ENCODE data around the gene MRPL18. TPM values are rescaled to one million over a fixed set of nuclear protein-coding genes. Genes with fewer than 3 reads are reported as not detected.

Gene MRPL18
- total RNA-seq, 1 experiment from 2014 or later, result 95.2 TPM

DNA sequence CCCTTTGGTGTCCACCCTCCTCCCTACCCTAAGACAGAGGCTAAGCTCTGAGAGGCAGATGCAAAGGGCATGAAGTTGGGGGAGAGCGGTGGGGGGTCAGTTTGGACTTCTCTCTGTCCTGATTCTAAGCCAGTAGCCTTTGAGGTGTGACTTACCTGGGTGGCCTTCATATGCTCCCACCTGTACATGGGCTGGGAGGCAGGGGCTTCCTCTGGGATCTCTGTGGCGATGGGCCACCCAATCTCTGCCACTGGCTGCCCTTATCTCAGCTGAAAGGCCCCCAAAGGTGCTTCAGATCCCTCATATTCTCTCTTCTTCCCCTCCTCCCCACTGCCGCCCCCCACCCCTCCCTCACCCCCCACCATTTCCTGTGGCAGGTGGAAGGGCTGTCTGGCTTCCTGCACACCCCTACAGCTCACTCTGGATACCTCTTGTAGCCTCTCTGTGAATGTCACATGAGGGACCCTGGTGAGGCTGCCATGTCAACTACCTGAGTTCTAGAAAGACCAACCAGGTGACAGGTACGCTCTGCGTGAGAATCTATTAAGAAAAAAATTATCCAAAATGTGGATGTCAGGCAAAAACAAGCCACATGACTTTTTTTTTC lies 43.8 kb downstream of the MRPL18 start (continued):
- TF ChIP-seq, protein P1, sequence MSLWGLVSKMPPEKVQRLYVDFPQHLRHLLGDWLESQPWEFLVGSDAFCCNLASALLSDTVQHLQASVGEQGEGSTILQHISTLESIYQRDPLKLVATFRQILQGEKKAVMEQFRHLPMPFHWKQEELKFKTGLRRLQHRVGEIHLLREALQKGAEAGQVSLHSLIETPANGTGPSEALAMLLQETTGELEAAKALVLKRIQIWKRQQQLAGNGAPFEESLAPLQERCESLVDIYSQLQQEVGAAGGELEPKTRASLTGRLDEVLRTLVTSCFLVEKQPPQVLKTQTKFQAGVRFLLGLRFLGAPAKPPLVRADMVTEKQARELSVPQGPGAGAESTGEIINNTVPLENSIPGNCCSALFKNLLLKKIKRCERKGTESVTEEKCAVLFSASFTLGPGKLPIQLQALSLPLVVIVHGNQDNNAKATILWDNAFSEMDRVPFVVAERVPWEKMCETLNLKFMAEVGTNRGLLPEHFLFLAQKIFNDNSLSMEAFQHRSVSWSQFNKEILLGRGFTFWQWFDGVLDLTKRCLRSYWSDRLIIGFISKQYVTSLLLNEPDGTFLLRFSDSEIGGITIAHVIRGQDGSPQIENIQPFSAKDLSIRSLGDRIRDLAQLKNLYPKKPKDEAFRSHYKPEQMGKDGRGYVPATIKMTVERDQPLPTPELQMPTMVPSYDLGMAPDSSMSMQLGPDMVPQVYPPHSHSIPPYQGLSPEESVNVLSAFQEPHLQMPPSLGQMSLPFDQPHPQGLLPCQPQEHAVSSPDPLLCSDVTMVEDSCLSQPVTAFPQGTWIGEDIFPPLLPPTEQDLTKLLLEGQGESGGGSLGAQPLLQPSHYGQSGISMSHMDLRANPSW (CRISPR knock-in tag; conservative IDR thresholded peaks at IDR 0.05; ENCODE audit: low read depth), result no peak
- no peak for TF ChIP-seq TEAD4 (CRISPR knock-in tag; IDR thresholded peaks at IDR 0.05)

GRCh38 chr6:159836718-159837490 lies 46.6 kb downstream of the MRPL18 start:
- ATAC-seq (no peak), DNase-seq (ENCODE audit: low spot score) (no peak)
- Mint-ChIP-seq H3K36me3 (peaks cover 4% of the 10 kb centered on the region), H3K27me3 (ENCODE audit: low read depth) (no peaks in the 10 kb centered on the region), H3K4me1 (peaks cover 65% of the 10 kb centered on the region), H3K27ac (peak overlapping the region; percentile 34; the same call in 1 of the 2 replicates), H3K9me3 (peaks cover 4% of the 10 kb centered on the region; the same call in 1 of the 2 replicates), H3K4me3 (no peak overlapping the region)
- POLR2A ChIA-PET, result no interaction called here
- CTCF ChIA-PET, result no interaction called here
- no peak for TF ChIP-seq SP1 (CRISPR knock-in tag; conservative IDR thresholded peaks at IDR 0.05)
- no peak for TF ChIP-seq CDX4 (CRISPR knock-in tag; IDR thresholded peaks at IDR 0.05; ENCODE audit: borderline replicate concordance)
- no peak for TF ChIP-seq CBFB (CRISPR knock-in tag; IDR thresholded peaks at IDR 0.05; ENCODE audit: low read depth)
- TF ChIP-seq RELA (CRISPR knock-in tag; IDR thresholded peaks at IDR 0.05; ENCODE audit: borderline replicate concordance), result no peak
- no peak for TF ChIP-seq ETV6 (CRISPR knock-in tag; IDR thresholded peaks at IDR 0.05)
- TF ChIP-seq, protein P2, sequence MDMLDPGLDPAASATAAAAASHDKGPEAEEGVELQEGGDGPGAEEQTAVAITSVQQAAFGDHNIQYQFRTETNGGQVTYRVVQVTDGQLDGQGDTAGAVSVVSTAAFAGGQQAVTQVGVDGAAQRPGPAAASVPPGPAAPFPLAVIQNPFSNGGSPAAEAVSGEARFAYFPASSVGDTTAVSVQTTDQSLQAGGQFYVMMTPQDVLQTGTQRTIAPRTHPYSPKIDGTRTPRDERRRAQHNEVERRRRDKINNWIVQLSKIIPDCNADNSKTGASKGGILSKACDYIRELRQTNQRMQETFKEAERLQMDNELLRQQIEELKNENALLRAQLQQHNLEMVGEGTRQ (CRISPR knock-in tag; IDR thresholded peaks at IDR 0.05), result no peak
- TF ChIP-seq ATF6 (CRISPR knock-in tag; IDR thresholded peaks at IDR 0.05), result no peak
- TF ChIP-seq, protein P3, sequence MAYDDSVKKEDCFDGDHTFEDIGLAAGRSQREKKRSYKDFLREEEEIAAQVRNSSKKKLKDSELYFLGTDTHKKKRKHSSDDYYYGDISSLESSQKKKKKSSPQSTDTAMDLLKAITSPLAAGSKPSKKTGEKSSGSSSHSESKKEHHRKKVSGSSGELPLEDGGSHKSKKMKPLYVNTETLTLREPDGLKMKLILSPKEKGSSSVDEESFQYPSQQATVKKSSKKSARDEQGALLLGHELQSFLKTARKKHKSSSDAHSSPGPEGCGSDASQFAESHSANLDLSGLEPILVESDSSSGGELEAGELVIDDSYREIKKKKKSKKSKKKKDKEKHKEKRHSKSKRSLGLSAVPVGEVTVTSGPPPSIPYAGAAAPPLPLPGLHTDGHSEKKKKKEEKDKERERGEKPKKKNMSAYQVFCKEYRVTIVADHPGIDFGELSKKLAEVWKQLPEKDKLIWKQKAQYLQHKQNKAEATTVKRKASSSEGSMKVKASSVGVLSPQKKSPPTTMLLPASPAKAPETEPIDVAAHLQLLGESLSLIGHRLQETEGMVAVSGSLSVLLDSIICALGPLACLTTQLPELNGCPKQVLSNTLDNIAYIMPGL (CRISPR knock-in tag; IDR thresholded peaks at IDR 0.05), result no peak
- no peak for TF ChIP-seq TEAD1 (CRISPR knock-in tag; IDR thresholded peaks at IDR 0.05)
- TF ChIP-seq ZNF416 (CRISPR knock-in tag; IDR thresholded peaks at IDR 0.05), result no peak

DNA sequence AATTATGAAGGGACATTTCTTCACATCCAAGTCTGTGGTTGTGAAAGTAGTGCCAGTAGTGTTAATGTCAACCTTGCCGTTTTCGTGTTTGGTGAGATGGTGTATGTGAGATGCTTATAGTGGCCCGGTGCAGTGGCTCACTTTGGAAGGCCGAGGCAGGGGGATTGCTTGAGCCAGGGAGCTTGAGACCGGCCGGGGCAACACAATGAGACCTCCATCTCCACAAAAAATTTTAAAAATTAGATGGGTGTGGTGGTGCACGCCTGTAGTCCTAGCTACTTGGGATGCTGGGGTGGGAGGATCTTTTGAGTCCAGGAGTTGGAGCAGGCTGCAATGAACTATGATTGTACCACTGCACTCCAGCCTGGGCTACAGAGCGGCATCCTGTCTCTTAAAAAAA lies 47.2 kb downstream of the MRPL18 start:
- ChIA-PET POLR2A (no interaction called here), CTCF (interaction anchor here (0.8 kb wide), 1 partner anchor 48 kb away, joined by 3 read pairs; the partner anchor contains the start of genes MRPL18 and TCP1)
- Mint-ChIP-seq H3K27me3 (ENCODE audit: low read depth) (no peaks in the 10 kb centered on the region), H3K4me1 (peaks cover 65% of the 10 kb centered on the region), H3K27ac (no peak overlapping the region), H3K9me3 (no peaks in the 10 kb centered on the region), H3K36me3 (no peaks in the 10 kb centered on the region), H3K4me3 (no peak overlapping the region)
- ATAC-seq, result no peak
- no peak for DNase-seq (ENCODE audit: low spot score)
- TF ChIP-seq HMGA2 (CRISPR knock-in tag; IDR thresholded peaks at IDR 0.05), result no peak
- TF ChIP-seq ZNF138 (CRISPR knock-in tag; conservative IDR thresholded peaks at IDR 0.05), result no peak
- TF ChIP-seq MXD4 (CRISPR knock-in tag; IDR thresholded peaks at IDR 0.05; ENCODE audit: borderline replicate concordance), result no peak
- no peak for TF ChIP-seq AFF4 (CRISPR knock-in tag; IDR thresholded peaks at IDR 0.05; ENCODE audit: borderline replicate concordance)
